HG02678 (cell line): ENCODE results near the gene CEACAM16.

Experiments used
- ATAC-seq: cut with Tn5 transposase; IDR thresholded peaks from one replicate; pipeline ENCODE4 v1.9.1; 2021; ENCODE audit warnings: mild to moderate bottlenecking, moderate library complexity; ENCODE audit not compliant: unreplicated experiment

CEACAM16 gene

GRCh38 chr19:44745341-44745831 lies 46.4 kb downstream of the CEACAM16 start:
- ATAC-seq: no peak

- ATAC-seq: no peak
Observed at GRCh38 chr19:44745887-44746600, 47.1 kb downstream of the CEACAM16 start.

- ATAC-seq: no peak
Observed at GRCh38 chr19:44746616-44746945, 47.6 kb downstream of the CEACAM16 start.

- peak; percentile 49 for ATAC-seq
Observed at GRCh38 chr19:44746946-44747738, 48.2 kb downstream of the CEACAM16 start.

GRCh38 chr19:44747739-44748425 lies 48.9 kb downstream of the CEACAM16 start:
- ATAC-seq: no peak

GRCh38 chr19:44748426-44749254 lies 49.7 kb downstream of the CEACAM16 start, which contains the start of gene BCL3:
Gene BCL3 (plus strand): TSS chr19:44748708. CDS start chr19:44748791, 83 bp downstream.
- ATAC-seq: peak; percentile 37

- no peak for ATAC-seq
Observed at GRCh38 chr19:44749292-44749691, 50.3 kb downstream of the CEACAM16 start.

- no peak for ATAC-seq
Observed at GRCh38 chr19:44749994-44750393, 51.0 kb downstream of the CEACAM16 start.

GRCh38 chr19:44752123-44752815 lies 53.3 kb downstream of the CEACAM16 start:
- no peak for ATAC-seq

GRCh38 chr19:44752816-44753625 lies 54.1 kb downstream of the CEACAM16 start:
- ATAC-seq: peak; percentile 76

GRCh38 chr19:44753626-44753931 lies 54.6 kb downstream of the CEACAM16 start:
- no peak for ATAC-seq

GRCh38 chr19:44753932-44754749 lies 55.2 kb downstream of the CEACAM16 start:
- peak; percentile 37 for ATAC-seq

GRCh38 chr19:44754750-44755080 lies 55.8 kb downstream of the CEACAM16 start:
- no peak for ATAC-seq

GRCh38 chr19:44755219-44755618 lies 56.3 kb downstream of the CEACAM16 start:
- no peak for ATAC-seq

GRCh38 chr19:44756089-44756562 lies 57.2 kb downstream of the CEACAM16 start:
- no peak for ATAC-seq

GRCh38 chr19:44757057-44757734 lies 58.2 kb downstream of the CEACAM16 start:
- ATAC-seq: no peak

- no peak for ATAC-seq
Observed at GRCh38 chr19:44757735-44758505, 59.0 kb downstream of the CEACAM16 start.
